Esophagus (tissue), 2 donors: ENCODE results near the gene PARD3. TPM values are rescaled to one million over a fixed set of nuclear protein-coding genes. Genes with fewer than 3 reads are reported as not detected.

ENCODE experiments used
- H3K27ac ChIP-seq, 2 donors: one replicate each; pipeline ENCODE4 v1.5.1; 2013; ENCODE audit warnings: low read depth in 2 of 2, mild to moderate bottlenecking in 2 of 2, inconsistent platforms in 1 of 2, low read length in 1 of 2, moderate library complexity in 1 of 2
- H3K27me3 ChIP-seq, 2 donors: one replicate each; pipeline ENCODE4 v1.6.1; 2013; ENCODE audit warnings: low read length in 2 of 2, control low read depth in 1 of 2, mild to moderate bottlenecking in 1 of 2; ENCODE audit not compliant: insufficient read depth in 2 of 2, control insufficient read depth in 1 of 2
- H3K36me3 ChIP-seq, 2 donors: one replicate each; pipeline ENCODE4 v1.6.1; 2013; ENCODE audit warnings: low read length in 1 of 2; ENCODE audit not compliant: control insufficient read depth in 2 of 2, insufficient read depth in 2 of 2
- H3K4me1 ChIP-seq, 2 donors: one replicate each; pipeline ENCODE4 v1.6.1; 2013; ENCODE audit warnings: low read length in 1 of 2; ENCODE audit not compliant: control insufficient read depth in 2 of 2, insufficient read depth in 2 of 2
- H3K4me3 ChIP-seq, 2 donors: one replicate each; pipeline ENCODE4 v1.5.1; 2013; ENCODE audit warnings: low read length in 2 of 2, mild to moderate bottlenecking in 2 of 2, low read depth in 1 of 2, moderate library complexity in 1 of 2
- H3K9me3 ChIP-seq, 2 donors: one replicate each; pipeline ENCODE4 v1.6.1; 2013; ENCODE audit warnings: mild to moderate bottlenecking in 2 of 2, low read depth in 1 of 2, low read length in 1 of 2, moderate library complexity in 1 of 2; ENCODE audit not compliant: control insufficient read depth in 2 of 2, insufficient read depth in 1 of 2
- WGBS, 2 donors: extraction: QIAGEN DNeasy Blood & Tissue Kit; methylation state at CpG; one replicate each; pipeline ENCODE4 v1.1.7; 2013; 5-methylcytosine and 5-hydroxymethylcytosine counted together
- polyA plus RNA-seq, 2 donors: library from polyadenylated mRNA; stranded (reverse); fragments of 200-250 nt; gene quantifications; one replicate each; pipeline ENCODE4 v1.2.3, GENCODE V29; 2013
- donor health status: healthy with polysubstance abuse.
- donor health status: Bipolar disorder and iron deficiency.

PARD3 gene
- polyA plus RNA-seq, 2 donors = 40.3 to 71.3 TPM

- Histone ChIP-seq H3K27me3 (no peaks in the 10 kb centered on the region), H3K9me3 (no peaks in the 10 kb centered on the region), H3K4me3 (no peak overlapping the region), H3K4me1 (peaks cover 0 to 4% of the 10 kb centered on the region in 2 donors), H3K27ac (peak overlapping the region; percentile 44 to 68), H3K36me3 (peaks cover 0 to 1% of the 10 kb centered on the region in 2 donors)
- WGBS, 2 donors = 62 to 72% methylated on average over 1 of the region's 1 CpG
Observed at GRCh38 chr10:34664706-34665105, 150.4 kb downstream of the PARD3 start.

GRCh38 chr10:34661580-34661979, 153.5 kb downstream of the PARD3 start:
- Histone ChIP-seq H3K27ac (peak overlapping the region in 1 of 2 donors; percentile 7), H3K4me1 (peaks cover 0 to 4% of the 10 kb centered on the region in 2 donors), H3K27me3 (no peaks in the 10 kb centered on the region), H3K4me3 (no peak overlapping the region), H3K36me3 (peaks cover 0 to 1% of the 10 kb centered on the region in 2 donors), H3K9me3 (no peaks in the 10 kb centered on the region)
- WGBS, 2 donors = 60 to 64% methylated on average over 2 of the region's 2 CpGs

- Histone ChIP-seq H3K9me3 (no peaks in the 10 kb centered on the region), H3K27me3 (no peaks in the 10 kb centered on the region), H3K27ac (peak overlapping the region in 1 of 2 donors; percentile 63), H3K36me3 (peaks cover 0 to 1% of the 10 kb centered on the region in 2 donors), H3K4me1 (peaks cover 0 to 3% of the 10 kb centered on the region in 2 donors), H3K4me3 (no peak overlapping the region)
- 67 to 86% methylated on average over 1 of the region's 1 CpG for WGBS, 2 donors
Observed at GRCh38 chr10:34658934-34659333, 156.2 kb downstream of the PARD3 start.

- Histone ChIP-seq H3K36me3 (no peaks in the 10 kb centered on the region), H3K27me3 (no peaks in the 10 kb centered on the region), H3K27ac (no peak overlapping the region), H3K9me3 (no peaks in the 10 kb centered on the region), H3K4me1 (peaks cover 0 to 3% of the 10 kb centered on the region in 2 donors), H3K4me3 (no peak overlapping the region)
- WGBS, 2 donors = 71 to 74% methylated on average over 4 of the region's 4 CpGs
Observed at GRCh38 chr10:34656661-34657060, 158.4 kb downstream of the PARD3 start.

- no peaks in the 10 kb centered on the region for H3K27me3 ChIP-seq
- H3K27ac ChIP-seq = peak overlapping the region in 1 of 2 donors; percentile 10
- WGBS, 2 donors = 48 to 52% methylated on average over 6 of the region's 6 CpGs
- H3K4me1 ChIP-seq = peaks cover 0 to 2% of the 10 kb centered on the region in 2 donors
- no peak overlapping the region for H3K4me3 ChIP-seq
- no peaks in the 10 kb centered on the region for H3K36me3 ChIP-seq
- H3K9me3 ChIP-seq = no peaks in the 10 kb centered on the region
Observed at GRCh38 chr10:34655286-34656170, 159.6 kb downstream of the PARD3 start.

GRCh38 chr10:34654211-34654610, 160.9 kb downstream of the PARD3 start:
- Histone ChIP-seq H3K4me3 (no peak overlapping the region), H3K9me3 (no peaks in the 10 kb centered on the region), H3K27ac (no peak overlapping the region), H3K4me1 (no peaks in the 10 kb centered on the region), H3K27me3 (no peaks in the 10 kb centered on the region), H3K36me3 (no peaks in the 10 kb centered on the region)
- 53 to 70% methylated on average over 3 of the region's 3 CpGs for WGBS, 2 donors

- WGBS, 2 donors = 84 to 93% methylated on average over 4 of the region's 4 CpGs
- H3K27ac ChIP-seq = no peak overlapping the region
- no peak overlapping the region for H3K4me3 ChIP-seq
- no peaks in the 10 kb centered on the region for H3K9me3 ChIP-seq
- H3K27me3 ChIP-seq = no peaks in the 10 kb centered on the region
- H3K4me1 ChIP-seq = no peaks in the 10 kb centered on the region
- H3K36me3 ChIP-seq = no peaks in the 10 kb centered on the region
Observed at GRCh38 chr10:34653530-34653929, 161.6 kb downstream of the PARD3 start.

- no peaks in the 10 kb centered on the region for H3K36me3 ChIP-seq
- H3K27ac ChIP-seq = no peak overlapping the region
- no peaks in the 10 kb centered on the region for H3K27me3 ChIP-seq
- H3K4me1 ChIP-seq = no peaks in the 10 kb centered on the region
- WGBS, 2 donors = 79 to 82% methylated on average over 12 of the region's 12 CpGs
- no peak overlapping the region for H3K4me3 ChIP-seq
- H3K9me3 ChIP-seq = no peaks in the 10 kb centered on the region
Observed at GRCh38 chr10:34651416-34652195, 163.5 kb downstream of the PARD3 start.

- 81 to 82% methylated on average over 8 of the region's 8 CpGs for WGBS, 2 donors
- H3K27me3 ChIP-seq = no peaks in the 10 kb centered on the region
- no peak overlapping the region for H3K27ac ChIP-seq
- H3K4me3 ChIP-seq = no peak overlapping the region
- H3K36me3 ChIP-seq = no peaks in the 10 kb centered on the region
- no peaks in the 10 kb centered on the region for H3K9me3 ChIP-seq
- no peaks in the 10 kb centered on the region for H3K4me1 ChIP-seq
Observed at GRCh38 chr10:34650156-34650555, 164.9 kb downstream of the PARD3 start.
